Measurements from ENCODE around the gene NPAS3.

Gene NPAS3

GRCh38 chr14:33414041-33414440, 475.4 kb downstream of the NPAS3 start:
- TF ChIP-seq TAF1 (IDR thresholded peaks at IDR 0.05; ENCODE audit: borderline replicate concordance, insufficient read depth, low read length) (no peak), SIN3A (IDR thresholded peaks at IDR 0.05; ENCODE audit: borderline replicate concordance, insufficient read depth, low read length) (no peak), REST (IDR thresholded peaks at IDR 0.05; ENCODE audit: insufficient read depth in 1 of 2, low read depth in 2 of 2, low read length in 2 of 2) (no peak), FOXP2 (optimal IDR thresholded peaks at IDR 0.05; ENCODE audit: borderline replicate concordance, extremely low read depth, extremely low read length, insufficient read depth) (no peak), POLR2AphosphoS5 (IDR thresholded peaks at IDR 0.05; ENCODE audit: low read depth, low read length) (no peak)

GRCh38 chr14:33420051-33420627, 481.5 kb downstream of the NPAS3 start:
- TF ChIP-seq SIN3A (IDR thresholded peaks at IDR 0.05; ENCODE audit: borderline replicate concordance, insufficient read depth, low read length) = no peak
- no peak for TF ChIP-seq TAF1 (IDR thresholded peaks at IDR 0.05; ENCODE audit: borderline replicate concordance, insufficient read depth, low read length)
- TF ChIP-seq REST (IDR thresholded peaks at IDR 0.05; ENCODE audit: insufficient read depth in 1 of 2, low read depth in 2 of 2, low read length in 2 of 2) = no peak
- TF ChIP-seq FOXP2 (optimal IDR thresholded peaks at IDR 0.05; ENCODE audit: borderline replicate concordance, extremely low read depth, extremely low read length, insufficient read depth) = no peak
- TF ChIP-seq POLR2AphosphoS5 (IDR thresholded peaks at IDR 0.05; ENCODE audit: low read depth, low read length) = no peak

- TF ChIP-seq REST (IDR thresholded peaks at IDR 0.05; ENCODE audit: insufficient read depth in 1 of 2, low read depth in 2 of 2, low read length in 2 of 2) = no peak
- no peak for TF ChIP-seq POLR2AphosphoS5 (IDR thresholded peaks at IDR 0.05; ENCODE audit: low read depth, low read length)
- TF ChIP-seq FOXP2 (optimal IDR thresholded peaks at IDR 0.05; ENCODE audit: borderline replicate concordance, extremely low read depth, extremely low read length, insufficient read depth) = no peak
- TF ChIP-seq TAF1 (IDR thresholded peaks at IDR 0.05; ENCODE audit: borderline replicate concordance, insufficient read depth, low read length) = no peak
- TF ChIP-seq SIN3A (IDR thresholded peaks at IDR 0.05; ENCODE audit: borderline replicate concordance, insufficient read depth, low read length) = no peak
These were observed 491.8 kb downstream of the NPAS3 start for GRCh38 chr14:33430414-33431035.

GRCh38 chr14:33432407-33433023, 493.8 kb downstream of the NPAS3 start:
- TF ChIP-seq TAF1 (IDR thresholded peaks at IDR 0.05; ENCODE audit: borderline replicate concordance, insufficient read depth, low read length) (no peak), FOXP2 (optimal IDR thresholded peaks at IDR 0.05; ENCODE audit: borderline replicate concordance, extremely low read depth, extremely low read length, insufficient read depth) (no peak), SIN3A (IDR thresholded peaks at IDR 0.05; ENCODE audit: borderline replicate concordance, insufficient read depth, low read length) (no peak), POLR2AphosphoS5 (IDR thresholded peaks at IDR 0.05; ENCODE audit: low read depth, low read length) (no peak), REST (IDR thresholded peaks at IDR 0.05; ENCODE audit: insufficient read depth in 1 of 2, low read depth in 2 of 2, low read length in 2 of 2) (no peak)

Data from PFSK-1 (cell line).